ENCODE data around the gene ELK3.

ELK3 gene

DNA sequence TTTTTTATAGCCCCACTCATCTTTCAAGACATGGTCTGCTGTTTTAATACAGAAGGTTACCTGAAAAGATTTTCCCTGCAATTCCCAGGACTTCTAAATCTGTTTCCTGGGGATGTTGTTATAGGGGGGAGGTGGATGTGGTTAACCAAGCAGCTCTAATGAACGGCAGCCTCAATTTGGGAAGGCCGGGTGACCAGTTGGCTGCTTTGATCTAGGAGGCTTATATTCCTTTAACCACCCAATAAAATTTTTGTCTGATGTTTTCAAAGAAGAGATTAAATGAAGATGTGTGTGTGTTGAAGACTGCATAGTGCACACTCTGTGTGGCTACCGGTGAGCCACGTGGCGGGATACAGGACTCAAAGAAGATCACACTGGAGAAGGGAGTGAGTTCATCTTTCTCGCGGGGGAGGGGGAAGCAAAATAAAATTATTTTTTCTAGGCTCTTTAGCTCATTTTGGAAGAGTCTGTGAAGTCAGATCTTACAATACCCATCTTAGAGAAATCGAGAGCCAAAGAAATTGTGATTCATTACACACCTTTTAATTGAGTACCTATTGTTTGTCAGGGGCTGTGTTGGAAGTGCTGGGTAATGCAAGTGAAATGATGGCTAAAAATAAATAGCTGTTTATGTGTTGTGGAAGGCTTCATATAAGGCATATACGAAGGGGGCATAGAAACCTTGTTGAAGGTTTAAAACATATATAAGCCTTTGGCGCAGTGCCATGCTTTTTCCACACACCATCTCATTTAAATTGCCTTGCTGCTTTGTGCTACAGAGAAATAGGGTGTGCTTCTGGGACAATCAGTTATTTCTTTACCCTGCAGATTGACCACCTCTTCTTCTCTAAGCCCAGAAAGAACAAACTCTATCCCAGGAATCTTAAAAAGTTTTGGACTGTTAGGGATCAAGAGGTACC is 18.5 kb downstream of the ELK3 start:
- FAIRE-seq, result no peak

DNA sequence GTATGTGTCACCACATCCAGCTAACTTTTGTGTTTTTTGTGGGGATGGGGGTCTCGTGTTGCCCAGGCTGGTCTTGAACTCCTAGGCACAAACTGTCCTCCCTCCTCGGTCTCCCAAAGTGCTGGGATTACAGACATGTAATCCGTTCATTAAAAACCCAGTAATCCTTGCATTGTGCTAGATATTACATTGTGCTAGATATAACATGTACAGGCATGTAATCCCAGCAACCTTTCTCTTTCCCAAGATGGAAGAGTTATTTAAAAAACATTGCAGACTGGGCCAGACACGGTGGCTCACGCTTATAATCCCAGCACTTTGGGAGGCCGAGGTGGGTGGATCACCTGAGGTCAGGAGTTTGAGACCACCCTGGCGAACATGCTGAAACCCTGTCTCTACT is 19.7 kb downstream of the ELK3 start:
- FAIRE-seq, result no peak

DNA sequence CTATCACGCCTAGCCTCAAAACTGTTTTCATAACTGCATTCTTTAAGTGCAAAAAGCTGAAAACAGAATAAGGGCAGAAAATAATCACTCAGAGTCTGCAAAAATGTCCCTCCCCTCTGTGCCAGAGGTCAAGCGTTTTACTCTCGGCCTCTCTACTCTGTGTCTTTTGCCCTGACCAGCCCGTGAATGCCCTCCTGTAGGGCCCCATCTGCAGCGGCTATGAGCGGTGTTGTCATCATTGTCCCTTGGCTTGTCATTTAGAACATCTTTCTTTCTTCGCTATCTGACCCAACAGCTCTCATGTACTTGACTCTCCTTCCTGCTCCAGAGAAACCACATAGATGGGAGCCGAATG is 21.7 kb downstream of the ELK3 start:
- no peak for FAIRE-seq

DNA sequence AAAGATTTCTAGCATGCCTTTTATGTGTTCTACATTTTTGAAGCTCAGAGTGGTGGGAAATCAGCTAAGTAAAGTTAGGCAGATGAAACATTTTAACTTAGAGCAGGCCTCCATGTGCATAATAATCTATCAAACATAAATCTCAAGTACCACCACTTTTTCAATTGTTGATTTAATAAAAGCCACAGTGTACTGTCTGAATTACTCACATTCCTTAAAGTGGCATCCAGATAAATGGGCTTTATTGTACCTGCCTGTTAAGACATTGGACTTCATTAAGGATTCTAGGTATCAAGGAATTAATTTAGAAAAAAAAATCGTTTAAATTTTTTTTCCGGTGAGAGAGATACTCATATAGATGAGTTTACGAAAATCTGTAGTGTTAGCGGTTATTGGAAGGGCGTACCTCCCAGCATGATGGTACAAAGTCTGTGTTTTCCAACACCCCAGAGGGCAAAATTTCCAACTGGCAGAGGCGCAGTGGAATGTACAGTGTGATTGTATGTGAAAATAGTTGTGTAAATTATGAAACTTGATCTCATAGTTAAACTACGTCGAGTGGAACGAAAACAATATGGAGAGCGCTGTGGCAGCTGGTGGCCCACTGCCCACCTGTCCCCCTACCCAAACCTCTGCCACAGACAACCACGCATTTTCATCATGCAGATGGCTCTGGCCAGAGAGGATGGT is 25.0 kb downstream of the ELK3 start:
- FAIRE-seq, result no peak

DNA sequence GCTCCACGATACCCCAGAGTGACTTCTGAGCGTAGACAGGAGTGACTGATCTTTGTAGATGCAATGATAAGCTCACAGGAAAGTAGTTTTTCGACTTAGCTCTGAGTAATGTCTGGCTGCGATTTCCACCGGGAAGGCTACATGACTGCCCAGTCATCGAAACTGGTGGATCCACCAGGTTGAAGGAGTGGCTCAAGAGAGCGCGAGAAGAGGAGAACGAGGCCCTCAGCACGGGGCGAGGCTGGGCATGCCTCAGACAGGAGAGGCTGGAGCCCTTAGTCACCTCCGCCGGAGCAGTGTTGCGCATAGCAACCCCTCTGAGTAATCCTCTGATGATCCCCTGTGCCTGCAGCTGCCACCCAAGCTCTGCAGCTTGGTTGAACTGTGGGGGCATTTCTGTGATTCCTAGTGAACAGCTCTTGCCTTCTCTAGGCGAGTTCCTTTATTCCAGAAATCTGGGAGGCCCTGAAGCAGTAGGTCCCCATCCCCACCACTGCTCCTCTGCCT is 25.6 kb downstream of the ELK3 start:
- no peak for FAIRE-seq

DNA sequence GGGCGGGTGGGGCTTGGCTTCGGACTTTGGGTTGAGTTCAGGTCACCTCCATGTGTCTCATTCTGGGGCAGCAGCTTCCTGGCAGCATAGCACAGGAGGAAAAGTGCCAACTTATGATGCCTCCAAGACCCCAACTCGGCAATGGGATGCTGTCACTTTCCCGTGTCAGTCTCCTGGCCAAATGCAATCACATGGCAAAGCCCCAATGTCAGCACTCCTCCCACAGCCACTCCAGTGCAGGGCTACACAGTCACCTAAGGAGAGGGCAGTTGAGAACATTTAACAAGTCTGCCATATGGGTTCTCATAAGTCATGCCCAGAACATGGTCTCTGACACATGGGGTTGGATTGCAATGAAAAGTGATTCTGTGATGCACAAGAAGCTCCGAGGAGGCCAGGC is 26.7 kb downstream of the ELK3 start:
- FAIRE-seq, result no peak

DNA sequence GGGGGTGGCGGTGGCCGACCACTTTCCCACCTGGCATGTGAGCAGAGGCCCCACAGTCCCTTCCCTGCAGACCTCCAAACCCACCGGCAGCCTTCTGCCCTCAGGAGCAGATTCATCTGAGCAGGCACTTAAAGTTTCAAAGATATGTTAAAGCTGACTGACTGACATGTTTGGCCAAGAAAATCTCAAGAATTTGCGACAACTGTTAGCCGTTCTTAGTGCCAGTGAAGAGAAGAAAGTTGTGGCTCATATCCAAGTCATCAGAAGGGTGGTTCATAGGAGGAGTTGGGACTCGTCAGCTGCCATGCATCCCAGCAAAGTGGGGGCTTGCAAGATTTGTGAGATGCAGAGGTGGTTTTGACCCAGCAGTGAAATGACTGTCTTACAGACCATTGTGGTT is 27.2 kb downstream of the ELK3 start:
- FAIRE-seq, result no peak

DNA sequence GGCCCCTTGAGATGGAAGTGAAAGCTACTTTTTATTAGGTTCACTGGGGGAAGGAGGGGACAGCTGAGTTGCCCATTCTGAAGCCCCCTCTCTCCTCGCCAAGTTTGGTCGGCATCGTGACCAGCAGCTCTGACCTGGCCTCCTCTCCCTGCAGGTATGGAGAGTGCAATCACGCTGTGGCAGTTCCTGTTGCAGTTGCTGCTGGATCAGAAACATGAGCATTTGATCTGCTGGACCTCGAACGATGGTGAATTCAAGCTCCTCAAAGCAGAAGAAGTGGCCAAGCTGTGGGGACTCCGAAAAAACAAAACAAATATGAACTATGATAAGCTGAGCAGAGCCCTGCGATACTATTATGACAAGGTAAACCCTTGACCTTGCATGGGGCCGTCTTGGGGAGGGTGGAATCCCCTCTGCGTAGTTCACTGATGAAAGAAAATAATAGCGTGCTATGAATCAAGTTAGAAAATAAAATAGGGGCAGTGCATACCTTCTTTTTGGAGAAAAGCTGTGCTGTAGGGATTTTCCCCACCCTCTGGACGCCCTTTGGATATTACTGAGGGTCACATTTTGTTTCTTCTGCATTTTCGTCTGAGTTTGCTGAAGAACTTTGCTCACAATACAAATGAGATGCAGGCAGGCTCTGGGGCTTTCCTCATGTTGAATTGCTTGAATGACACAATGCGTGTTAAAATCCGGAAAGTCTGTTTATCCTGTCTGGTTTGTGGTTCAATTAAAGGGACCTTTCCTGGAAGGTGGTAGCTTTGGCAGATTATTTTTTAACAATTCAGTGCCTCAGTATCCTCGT is 29.4 kb downstream of the ELK3 start:
- no peak for FAIRE-seq

DNA sequence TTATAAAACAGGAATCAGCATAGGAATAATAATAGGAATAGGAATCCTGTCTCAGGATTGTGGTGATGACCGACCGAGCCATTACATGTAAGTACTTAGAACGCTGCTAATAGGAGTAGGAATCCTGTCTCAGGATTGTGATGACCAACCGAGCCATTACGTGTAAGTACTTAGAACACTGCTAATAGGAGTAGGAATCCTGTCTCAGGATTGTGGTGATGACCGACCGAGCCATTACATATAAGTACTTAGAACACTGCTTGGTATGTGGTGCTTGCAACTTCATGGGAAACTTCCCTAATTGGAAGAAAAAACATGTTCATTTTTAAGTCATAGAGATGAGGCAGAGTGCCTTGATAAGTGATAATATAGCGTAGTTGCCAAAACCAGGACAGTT is 30.0 kb downstream of the ELK3 start:
- FAIRE-seq, result no peak

DNA sequence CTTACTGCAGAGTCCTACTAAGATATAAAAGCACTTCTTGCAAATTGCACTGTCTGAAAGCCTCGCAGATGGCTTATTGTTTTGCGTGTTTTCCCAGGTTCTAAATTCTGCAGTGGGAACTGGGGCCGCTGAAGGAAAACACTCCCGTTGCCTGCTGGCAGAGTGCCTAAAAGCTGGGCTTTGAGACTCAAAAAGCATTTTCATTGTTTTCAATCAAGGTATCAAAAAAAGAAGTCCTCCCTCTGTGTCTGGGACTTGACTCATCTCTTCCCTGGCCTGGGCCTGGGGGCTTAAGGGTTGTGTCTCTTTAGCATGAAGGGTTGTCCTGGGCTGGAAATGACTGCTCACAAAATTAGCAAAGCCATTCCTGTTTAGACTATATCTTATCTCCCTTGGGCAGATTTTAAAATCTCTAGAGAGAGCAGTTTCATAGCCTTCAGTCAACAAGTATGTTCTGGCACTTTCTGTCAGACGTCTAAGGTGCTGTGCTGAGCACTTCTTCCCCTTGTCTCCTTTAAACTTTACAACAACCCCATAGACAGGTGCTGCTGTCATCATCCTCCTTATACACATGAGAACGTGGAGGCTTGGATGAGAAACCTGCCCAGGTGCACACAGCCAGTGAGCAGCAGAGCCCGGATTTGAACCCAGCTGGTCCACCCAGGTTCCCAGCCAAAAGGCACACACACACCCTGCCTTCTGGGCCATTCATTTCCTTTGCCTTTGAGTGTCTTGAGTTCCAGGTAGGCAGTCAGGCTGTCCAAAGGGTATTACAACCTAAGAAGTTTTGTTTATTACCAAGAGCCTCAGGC is 31.1 kb downstream of the ELK3 start:
- no peak for FAIRE-seq

DNA sequence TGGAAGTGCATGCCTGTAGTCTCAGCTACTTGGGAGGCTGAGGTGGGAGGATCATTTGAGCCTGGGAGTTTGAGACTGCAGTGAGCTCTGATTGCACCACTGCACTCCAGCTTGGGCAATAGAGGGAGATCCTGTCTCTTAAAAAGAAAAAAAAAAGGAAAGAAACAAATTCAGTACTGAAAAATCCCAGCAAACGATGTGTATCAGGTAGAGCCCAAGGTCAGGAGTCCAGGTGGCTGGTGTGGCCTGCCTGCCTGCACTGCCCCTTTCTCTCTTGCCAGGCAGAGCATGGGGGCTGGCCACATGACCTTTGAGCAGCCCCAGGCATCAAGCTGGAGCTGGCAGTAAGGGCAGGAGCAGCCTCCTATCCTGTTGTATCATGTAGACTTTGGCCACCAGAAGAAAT is 31.8 kb downstream of the ELK3 start:
- FAIRE-seq, result no peak

DNA sequence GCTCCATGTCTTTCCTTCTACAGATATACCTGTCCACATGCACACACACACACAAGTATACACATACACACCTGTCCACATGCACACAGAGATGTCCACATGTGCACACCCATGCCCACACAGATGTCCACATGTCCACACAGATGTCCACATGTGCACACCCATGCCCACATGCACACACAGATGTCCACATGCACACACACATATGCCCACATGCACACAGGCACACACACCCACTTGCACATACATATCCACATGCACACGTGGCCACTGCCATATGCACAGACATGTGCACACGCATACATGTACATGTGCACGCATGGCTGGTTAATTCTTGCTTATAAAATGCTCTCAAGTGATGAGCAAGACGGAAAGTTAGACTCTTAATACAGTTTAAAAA is 32.2 kb downstream of the ELK3 start:
- no peak for FAIRE-seq

DNA sequence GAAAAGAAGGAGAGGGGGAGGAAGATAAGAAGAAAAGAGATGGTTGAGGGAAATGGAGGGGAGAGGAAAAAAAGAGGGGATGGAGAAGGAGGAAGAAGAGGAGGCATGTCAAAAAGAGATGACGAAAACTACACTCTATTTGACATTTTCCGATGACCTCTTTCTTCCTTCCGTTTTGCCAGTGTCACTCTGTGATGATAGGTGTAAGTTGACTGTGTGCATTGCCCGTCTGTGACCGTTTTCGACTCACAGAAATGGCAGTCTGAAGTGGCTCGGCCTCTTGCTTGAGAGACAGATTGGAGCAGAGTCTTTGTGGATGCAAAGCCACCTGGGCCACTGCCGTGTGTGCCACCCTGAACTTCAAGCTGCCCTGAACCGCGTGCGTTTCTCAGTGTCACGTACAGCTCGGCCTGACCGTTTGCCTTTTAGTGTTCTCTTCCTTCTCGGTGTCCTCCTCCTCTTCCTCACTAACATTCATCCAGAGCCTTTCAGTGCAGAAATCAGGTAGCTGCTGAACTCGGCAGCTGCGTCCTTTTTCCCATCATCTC is 32.7 kb downstream of the ELK3 start:
- no peak for FAIRE-seq

DNA sequence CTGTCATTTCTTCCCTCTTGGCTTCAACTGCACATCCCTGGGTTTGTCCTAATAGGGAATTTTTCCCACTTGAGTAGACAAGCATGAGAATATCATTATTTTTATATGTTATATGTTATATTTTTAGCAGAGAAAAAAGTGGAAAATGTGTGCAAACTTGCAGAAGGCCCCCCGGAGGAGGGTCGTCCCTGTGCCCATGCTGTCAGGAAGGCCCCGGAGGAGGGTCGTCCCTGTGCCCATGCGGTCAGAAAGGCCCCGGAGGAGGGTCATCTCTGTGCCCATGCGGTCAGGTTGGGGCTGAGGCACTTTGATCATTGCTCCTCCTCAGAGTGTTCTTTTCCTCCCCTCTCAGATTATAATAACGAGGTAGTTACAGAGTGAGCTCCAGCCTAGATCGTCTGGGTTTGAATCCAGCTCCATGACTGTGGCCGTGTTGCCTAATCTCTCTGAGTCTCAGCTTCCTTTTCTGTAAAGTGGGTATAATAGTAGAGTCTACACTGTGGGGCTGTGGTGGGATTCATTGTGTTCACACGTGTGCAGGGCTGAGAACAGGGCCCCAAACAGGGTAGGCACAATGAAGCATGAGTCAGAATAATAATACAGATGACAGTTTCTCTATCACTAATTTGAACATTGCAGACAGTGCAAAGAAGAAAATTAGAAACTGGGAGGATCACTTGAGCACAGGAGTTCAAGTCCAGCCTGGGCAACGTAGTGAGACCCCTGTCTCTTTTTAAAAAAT is 33.4 kb downstream of the ELK3 start:
- FAIRE-seq, result no peak

DNA sequence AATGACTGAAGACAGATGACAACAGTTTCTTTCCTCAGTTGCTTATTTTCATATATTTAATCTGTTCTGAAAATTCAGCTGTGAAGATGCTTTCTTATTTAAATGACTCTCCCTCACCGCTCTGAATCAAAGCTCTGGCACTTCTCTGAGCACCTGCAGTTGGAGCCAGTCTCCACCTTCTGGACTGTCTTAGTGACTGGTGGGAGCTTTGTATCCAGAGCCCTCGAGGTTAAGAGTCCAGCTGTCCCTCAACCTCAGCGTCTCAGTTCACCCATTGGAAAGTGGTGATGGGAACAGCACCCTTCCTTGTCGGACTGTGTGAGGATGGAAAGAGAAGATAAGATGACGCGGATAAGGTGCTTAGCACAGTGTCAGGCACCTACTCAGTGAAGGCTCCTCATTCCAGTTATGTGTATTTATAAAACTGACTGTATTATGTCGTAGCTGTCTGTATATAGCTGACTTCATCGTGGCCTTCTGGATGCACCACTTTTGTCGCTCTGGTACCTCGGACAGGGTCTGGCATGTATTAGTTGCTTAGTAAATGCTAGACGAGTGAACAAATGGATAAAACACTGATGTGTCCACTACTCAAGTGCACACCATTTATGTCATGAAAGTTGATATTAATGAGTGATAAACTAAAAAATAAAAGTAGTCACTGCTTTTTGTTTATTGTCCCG is 34.5 kb downstream of the ELK3 start:
- FAIRE-seq, result no peak

DNA sequence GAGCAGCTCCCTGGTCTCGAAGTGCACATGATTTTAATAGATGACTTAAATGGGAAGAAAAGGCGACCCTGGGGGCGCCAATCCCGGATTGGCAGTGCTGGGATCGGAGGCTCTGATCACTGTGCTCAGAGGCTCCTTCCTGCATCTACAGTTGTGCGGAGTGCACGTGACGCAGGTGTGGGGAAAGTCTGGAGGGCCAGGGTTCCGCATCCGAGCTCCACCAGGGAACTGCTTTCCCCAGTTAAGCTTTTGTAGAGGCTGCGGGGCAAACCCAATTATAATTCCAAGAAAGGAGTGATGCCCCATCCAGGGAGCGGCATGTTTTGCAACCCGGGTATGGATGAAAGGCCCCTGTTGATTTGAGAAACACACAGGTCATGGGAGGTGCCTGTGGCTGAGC is 36.5 kb downstream of the ELK3 start:
- no peak for FAIRE-seq

DNA sequence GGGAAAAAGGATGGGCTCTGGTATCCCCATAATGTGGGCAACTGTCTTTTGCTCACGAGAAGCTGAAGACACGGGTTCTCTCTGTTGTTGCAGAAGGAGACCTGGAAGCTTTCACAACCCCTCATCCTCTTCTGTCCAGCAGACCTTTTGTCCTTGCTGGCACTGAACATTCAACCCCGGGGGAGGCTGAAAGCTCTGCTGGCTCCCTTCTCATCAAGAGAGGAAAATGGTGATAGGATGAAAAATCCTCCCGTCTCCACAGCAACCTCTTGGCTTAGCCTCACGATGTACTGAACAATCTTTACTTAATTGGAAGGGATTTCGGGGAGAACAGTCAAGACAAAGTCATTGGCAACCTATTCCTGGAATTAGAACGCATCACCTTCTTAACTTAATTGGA is 39.0 kb downstream of the ELK3 start:
- FAIRE-seq, result no peak

DNA sequence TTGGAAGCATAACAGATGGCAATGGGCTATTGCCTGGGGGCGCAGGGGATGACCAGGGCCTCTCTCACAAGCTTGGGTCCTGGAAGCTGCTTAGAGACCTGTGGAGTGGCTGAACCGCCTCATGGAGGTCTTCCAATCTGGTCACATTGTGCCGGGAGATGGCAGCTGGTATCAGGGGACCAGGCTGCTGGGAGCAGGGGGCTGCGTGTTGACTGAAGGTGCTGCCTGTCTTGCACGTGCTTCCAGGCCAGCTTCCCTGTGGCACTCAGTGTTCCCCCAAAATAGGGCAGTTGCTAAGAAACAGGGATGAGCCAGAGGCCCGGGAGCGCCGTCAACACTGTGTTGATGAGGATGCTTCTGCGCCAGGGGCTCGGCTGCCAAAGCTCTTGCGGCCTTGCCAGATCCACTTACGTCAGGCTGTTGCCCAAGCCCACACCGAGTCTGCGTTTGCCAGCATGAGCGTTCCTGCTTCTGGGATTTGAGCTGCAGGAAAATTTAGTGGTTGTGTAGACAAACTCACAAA is 39.8 kb downstream of the ELK3 start:
- no peak for FAIRE-seq

DNA sequence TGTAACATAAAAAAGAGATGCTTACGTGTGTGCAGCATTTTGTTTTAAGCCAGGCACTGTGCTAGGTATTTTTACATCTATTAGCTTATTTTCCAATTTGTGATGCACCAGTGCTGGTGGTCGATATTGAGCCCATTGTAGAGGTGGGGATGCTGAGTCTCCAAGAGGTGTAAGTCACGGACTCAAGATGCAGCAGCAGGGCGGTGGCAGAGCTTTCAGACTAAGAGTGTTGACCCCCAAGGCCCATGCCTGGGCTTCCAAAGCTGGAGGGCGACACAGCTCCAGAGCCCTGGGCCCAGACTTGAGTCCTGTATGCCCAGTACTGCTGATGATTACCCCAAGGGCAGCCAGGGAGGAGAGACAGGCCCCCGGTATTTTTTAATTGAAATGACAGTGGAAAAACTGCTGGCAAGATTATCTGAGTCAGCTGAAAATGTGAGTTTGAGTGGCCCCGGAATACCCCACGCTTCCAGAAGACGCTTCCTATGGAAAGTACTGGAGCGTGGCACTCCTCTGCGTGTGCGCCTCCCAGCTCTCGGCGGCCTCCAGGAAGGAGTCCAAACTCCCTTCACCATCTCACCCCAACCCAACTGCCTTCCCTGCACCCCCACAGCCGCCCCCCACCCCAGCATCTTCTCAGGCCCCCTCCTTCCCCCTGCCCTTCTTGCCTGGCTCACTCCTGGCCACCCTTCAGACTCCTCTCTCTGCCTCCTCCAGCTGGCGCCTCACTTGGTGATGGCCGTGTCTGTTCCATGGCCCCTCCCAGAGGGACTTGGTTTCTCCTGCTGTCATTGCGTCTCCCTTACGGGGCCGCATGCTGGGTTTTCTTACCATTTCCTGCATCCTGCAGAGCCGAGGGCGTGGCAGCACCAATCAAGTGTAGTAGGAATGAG is 40.7 kb downstream of the ELK3 start:
- FAIRE-seq, result no peak

DNA sequence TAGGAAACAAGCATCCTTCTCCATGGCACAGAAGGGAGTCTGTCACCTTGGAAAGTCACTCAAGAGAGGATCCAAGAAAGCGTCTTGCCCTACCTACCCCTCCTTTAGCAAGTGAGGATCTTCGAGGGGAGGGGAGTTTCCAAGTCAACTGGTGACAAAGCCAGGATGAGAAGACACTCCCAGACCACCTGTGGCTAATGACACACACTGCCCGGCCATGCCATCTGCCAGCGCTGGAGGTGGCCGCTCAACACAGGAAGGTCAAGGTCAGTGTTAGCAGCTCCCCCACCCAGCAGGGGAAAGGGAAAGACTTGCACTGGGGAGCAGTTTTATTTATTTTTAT is 41.3 kb downstream of the ELK3 start:
- FAIRE-seq, result no peak
